HEK293 (cell line): ENCODE data around the gene GCLM.

Experiments used
- CTCF ChIP-seq: fragments of 450-650 bp; formaldehyde crosslinking; IDR thresholded peaks from 2 replicates; pipeline ENCODE4 v1.5.1; 2016; ENCODE audit warnings: missing biosample characterization, missing genetic modification characterization
- KLF1 ChIP-seq: fragments of 450-650 bp; formaldehyde crosslinking; IDR thresholded peaks from 2 replicates; pipeline ENCODE4 v1.5.1; 2016; ENCODE audit warnings: missing biosample characterization, missing genetic modification characterization
- PATZ1 ChIP-seq: fragments of 450-650 bp; formaldehyde crosslinking; IDR thresholded peaks from 2 replicates; pipeline ENCODE4 v1.5.1; 2016; ENCODE audit warnings: missing biosample characterization, missing genetic modification characterization
- PRDM10 ChIP-seq: fragments of 450-650 bp; formaldehyde crosslinking; IDR thresholded peaks from 2 replicates; pipeline ENCODE4 v1.5.1; 2016; ENCODE audit warnings: missing biosample characterization, missing genetic modification characterization
- YY1 ChIP-seq: fragments of 450-650 bp; formaldehyde crosslinking; IDR thresholded peaks from 2 replicates; pipeline ENCODE4 v1.5.1; 2018; ENCODE audit warnings: missing biosample characterization, missing genetic modification characterization
- ZBTB7A ChIP-seq: fragments of 450-650 bp; formaldehyde crosslinking; IDR thresholded peaks from 2 replicates; pipeline ENCODE4 v1.5.1; 2016; ENCODE audit warnings: low read depth, missing biosample characterization, missing genetic modification characterization
- ZFP37 ChIP-seq: fragments of 450-650 bp; formaldehyde crosslinking; IDR thresholded peaks from 2 replicates; pipeline ENCODE4 v1.5.1; 2016; ENCODE audit warnings: missing biosample characterization, missing genetic modification characterization
- ZNF157 ChIP-seq: fragments of 450-650 bp; formaldehyde crosslinking; IDR thresholded peaks from 2 replicates; pipeline ENCODE4 v1.5.1; 2016; ENCODE audit warnings: missing biosample characterization, missing genetic modification characterization
- ZNF24 ChIP-seq: fragments of 450-650 bp; formaldehyde crosslinking; IDR thresholded peaks from 2 replicates; pipeline ENCODE4 v1.5.1; 2016; ENCODE audit warnings: missing biosample characterization, missing genetic modification characterization
- ZNF549 ChIP-seq: fragments of 450-650 bp; IDR thresholded peaks from 2 replicates; pipeline ENCODE4 v1.5.1; 2018; ENCODE audit warnings: missing biosample characterization, missing genetic modification characterization, mild to moderate bottlenecking, inconsistent platforms, moderate library complexity

GRCh38 chr1:93848350-93848883, 60.8 kb downstream of the GCLM start:
- TF ChIP-seq PRDM10 (tag by site-specific recombination) (no peak), CTCF (tag by site-specific recombination) (no peak), KLF1 (no peak), YY1 (tag by site-specific recombination) (no peak), ZNF157 (no peak), ZBTB7A (tag by site-specific recombination) (no peak), ZFP37 (no peak), ZNF24 (no peak), PATZ1 (no peak), ZNF549 (tag by site-specific recombination) (no peak)
